WTC11 (cell line): Measurements from ENCODE around the gene RAD17. TPM values are rescaled to one million over a fixed set of nuclear protein-coding genes. Genes with fewer than 3 reads are reported as not detected.
"Not testable (repeated sequence)": the region's sequence is repeated elsewhere in the genome, so short reads cannot be mapped to it uniquely, and the experiment has no call there.

Source experiments
- ATAC-seq: fragments of 200-7000 bp; cut with Tn5 transposase; 2 replicates; pipeline ENCODE4 v1.10.0; 2021; ENCODE audit warnings: mild to moderate bottlenecking, moderate library complexity
- CTCF ChIA-PET: fragments of 300-600 bp; sonication (Branson Sonifier 250); formaldehyde crosslinking; loops from one replicate; lab custom pipeline; 2021; ENCODE audit warnings: antibody characterized with exemption; lab: Charles Lee
- POLR2A ChIA-PET: fragments of 350-600 bp; sonication (Branson Sonifier 250); formaldehyde crosslinking; loops from one replicate; lab custom pipeline; 2021; ENCODE audit warnings: antibody characterized with exemption; lab: Charles Lee
- DNase-seq: peaks from one replicate; pipeline ENCODE4 v3.0.0; 2021; ENCODE audit warnings: low spot score
- H3K27ac Mint-ChIP-seq: 2 replicates; pipeline ENCODE4 v1.8.0; 2021; ENCODE audit warnings: mixed read lengths
- H3K27me3 Mint-ChIP-seq: 2 replicates; pipeline ENCODE4 v1.8.0; 2021; ENCODE audit warnings: low read depth, mild to moderate bottlenecking, moderate library complexity, mixed read lengths
- H3K36me3 Mint-ChIP-seq: 2 replicates; pipeline ENCODE4 v1.8.0; 2021; ENCODE audit warnings: mixed read lengths
- H3K4me1 Mint-ChIP-seq: 2 replicates; pipeline ENCODE4 v1.8.0; 2022; ENCODE audit warnings: mixed read lengths
- H3K4me3 Mint-ChIP-seq: 2 replicates; pipeline ENCODE4 v1.8.0; 2021; ENCODE audit warnings: mild to moderate bottlenecking, moderate library complexity, mixed read lengths
- H3K9me3 Mint-ChIP-seq: 2 replicates; pipeline ENCODE4 v1.8.0; 2021; ENCODE audit warnings: mixed read lengths
- CREM ChIP-seq: sonication (generic); formaldehyde crosslinking; IDR thresholded peaks from 2 replicates; pipeline ENCODE4 v1.8.1; 2022; ENCODE audit warnings: mild to moderate bottlenecking, missing genetic modification reagents, moderate library complexity
- E2F4 ChIP-seq: sonication (generic); formaldehyde crosslinking; IDR thresholded peaks from 2 replicates; pipeline ENCODE4 v1.8.1; 2022; ENCODE audit warnings: low read depth, mild to moderate bottlenecking, moderate library complexity, missing genetic modification reagents, borderline replicate concordance
- FOXJ3 ChIP-seq: sonication (generic); formaldehyde crosslinking; IDR thresholded peaks from 2 replicates; pipeline ENCODE4 v1.9.0; 2021; ENCODE audit warnings: missing genetic modification reagents, mild to moderate bottlenecking, borderline replicate concordance
- HMGXB4 ChIP-seq: sonication (generic); formaldehyde crosslinking; IDR thresholded peaks from 2 replicates; pipeline ENCODE4 v1.8.1; 2023; ENCODE audit warnings: mild to moderate bottlenecking, moderate library complexity, missing genetic modification reagents
- MXD4 ChIP-seq: fragments of 250-450 bp; sonication (Bioruptor Pico); IDR thresholded peaks from 2 replicates; pipeline ENCODE4 v1.8.0; 2021; ENCODE audit warnings: mild to moderate bottlenecking, moderate library complexity, borderline replicate concordance
- NFATC4 ChIP-seq: fragments of 250-450 bp; sonication (Bioruptor Pico); IDR thresholded peaks from 2 replicates; pipeline ENCODE4 v1.9.0; 2021; ENCODE audit warnings: mild to moderate bottlenecking
- RORB ChIP-seq: fragments of 250-450 bp; sonication (Bioruptor Pico); IDR thresholded peaks from 2 replicates; pipeline ENCODE4 v1.9.0; 2021; ENCODE audit warnings: mild to moderate bottlenecking
- SOX15 ChIP-seq: fragments of 250-450 bp; sonication (Bioruptor Pico); IDR thresholded peaks from 2 replicates; pipeline ENCODE4 v1.9.0; 2021; ENCODE audit warnings: mild to moderate bottlenecking
- SP1 ChIP-seq: sonication (generic); formaldehyde crosslinking; conservative IDR thresholded peaks from 2 replicates; pipeline ENCODE4 v1.8.1; 2022; ENCODE audit warnings: missing genetic modification reagents
- TCF7 ChIP-seq: sonication (generic); formaldehyde crosslinking; IDR thresholded peaks from 2 replicates; pipeline ENCODE4 v1.8.0; 2022; ENCODE audit warnings: mild to moderate bottlenecking, low read depth, missing genetic modification reagents, moderate library complexity
- TEAD1 ChIP-seq: sonication (generic); formaldehyde crosslinking; IDR thresholded peaks from 2 replicates; pipeline ENCODE4 v1.8.0; 2022; ENCODE audit warnings: mild to moderate bottlenecking, missing genetic modification reagents
- TP53 ChIP-seq: sonication (generic); formaldehyde crosslinking; IDR thresholded peaks from 2 replicates; pipeline ENCODE4 v1.8.1; 2023; ENCODE audit warnings: mild to moderate bottlenecking, missing genetic modification reagents
- ZBTB21 ChIP-seq: sonication (generic); formaldehyde crosslinking; IDR thresholded peaks from 2 replicates; pipeline ENCODE4 v1.8.1; 2023; ENCODE audit warnings: mild to moderate bottlenecking, missing genetic modification reagents, borderline replicate concordance
- ZBTB43 ChIP-seq: sonication (generic); formaldehyde crosslinking; IDR thresholded peaks from 2 replicates; pipeline ENCODE4 v1.8.1; 2023; ENCODE audit warnings: mild to moderate bottlenecking, missing genetic modification reagents
- ZMAT4 ChIP-seq: fragments of 250-450 bp; sonication (Bioruptor Pico); IDR thresholded peaks from 2 replicates; pipeline ENCODE4 v1.9.0; 2021; ENCODE audit warnings: mild to moderate bottlenecking
- ZNF121 ChIP-seq: sonication (generic); formaldehyde crosslinking; IDR thresholded peaks from 2 replicates; pipeline ENCODE4 v1.8.0; 2023; ENCODE audit warnings: missing genetic modification reagents
- ZNF219 ChIP-seq: sonication (generic); formaldehyde crosslinking; IDR thresholded peaks from 2 replicates; pipeline ENCODE4 v1.8.0; 2023; ENCODE audit warnings: missing genetic modification reagents, mild to moderate bottlenecking, borderline replicate concordance
- ZNF232 ChIP-seq: sonication (generic); formaldehyde crosslinking; IDR thresholded peaks from 2 replicates; pipeline ENCODE4 v1.8.0; 2022; ENCODE audit warnings: mild to moderate bottlenecking, missing genetic modification reagents
- ZNF423 ChIP-seq: fragments of 250-450 bp; sonication (Bioruptor Pico); IDR thresholded peaks from 2 replicates; pipeline ENCODE4 v2.1.2; 2022; ENCODE audit warnings: mild to moderate bottlenecking, moderate library complexity
- ZNF512 ChIP-seq: sonication (generic); formaldehyde crosslinking; IDR thresholded peaks from 2 replicates; pipeline ENCODE4 v1.8.1; 2022; ENCODE audit warnings: missing genetic modification reagents, borderline replicate concordance
- total RNA-seq: library from RNA; stranded (reverse); gene quantifications from 3 replicates; pipeline ENCODE4 v1.2.3, GENCODE V29; 2021

RAD17 gene
- total RNA-seq, 1 experiment from 2014 or later, result 32.6 TPM

- POLR2A ChIA-PET, result no interaction called here
- no peak for TF ChIP-seq FOXJ3 (CRISPR knock-in tag)
- no peak for TF ChIP-seq ZNF423 (CRISPR knock-in tag)
- no peak for TF ChIP-seq ZMAT4 (CRISPR knock-in tag)
- no peak for TF ChIP-seq TEAD1 (CRISPR knock-in tag)
- no peak for TF ChIP-seq ZBTB43
- TF ChIP-seq RORB, result no peak
- TF ChIP-seq SP1 (CRISPR knock-in tag), result no peak
- TF ChIP-seq ZNF232 (CRISPR knock-in tag), result no peak
- no peak for TF ChIP-seq ZBTB21 (CRISPR knock-in tag)
- no peak for TF ChIP-seq HMGXB4 (CRISPR knock-in tag)
- TF ChIP-seq MXD4, result no peak
- no peak for TF ChIP-seq ZNF219 (CRISPR knock-in tag)
- no peak for TF ChIP-seq TP53 (CRISPR knock-in tag)
- TF ChIP-seq NFATC4 (CRISPR knock-in tag), result no peak
- TF ChIP-seq ZNF121 (CRISPR knock-in tag), result no peak
- TF ChIP-seq CREM, result no peak
- no peak for TF ChIP-seq E2F4 (CRISPR knock-in tag)
- TF ChIP-seq ZNF512, result no peak
- no peak for TF ChIP-seq SOX15
- no peak for TF ChIP-seq TCF7 (CRISPR knock-in tag)
- ATAC-seq (no peak), DNase-seq (no peak)
- Mint-ChIP-seq H3K4me3 (no peak overlapping the region), H3K36me3 (no peaks in the 10 kb centered on the region), H3K27ac (no peak overlapping the region; the same call in 1 of the 2 replicates), H3K4me1 (peaks cover 5% of the 10 kb centered on the region; the same call in 1 of the 2 replicates), H3K9me3 (no peaks in the 10 kb centered on the region), H3K27me3 (no peaks in the 10 kb centered on the region)
- CTCF ChIA-PET, result no interaction called here
Observed at GRCh38 chr5:69451941-69452647, 82.5 kb downstream of the RAD17 start.

GRCh38 chr5:69453487-69453886 is 83.9 kb downstream of the RAD17 start:
- H3K36me3 Mint-ChIP-seq, POLR2A ChIA-PET, DNase-seq, ATAC-seq, H3K27me3 Mint-ChIP-seq, H3K9me3 Mint-ChIP-seq, H3K4me3 Mint-ChIP-seq, H3K27ac Mint-ChIP-seq, H3K4me1 Mint-ChIP-seq, CTCF ChIA-PET: not testable (repeated sequence)
